Measurements from ENCODE around the gene FABP1. TPM values are rescaled to one million over a fixed set of nuclear protein-coding genes. Genes with fewer than 3 reads are reported as not detected.

FABP1 gene
- total RNA-seq, 2 donors from 2014 or later: not detected

DNA sequence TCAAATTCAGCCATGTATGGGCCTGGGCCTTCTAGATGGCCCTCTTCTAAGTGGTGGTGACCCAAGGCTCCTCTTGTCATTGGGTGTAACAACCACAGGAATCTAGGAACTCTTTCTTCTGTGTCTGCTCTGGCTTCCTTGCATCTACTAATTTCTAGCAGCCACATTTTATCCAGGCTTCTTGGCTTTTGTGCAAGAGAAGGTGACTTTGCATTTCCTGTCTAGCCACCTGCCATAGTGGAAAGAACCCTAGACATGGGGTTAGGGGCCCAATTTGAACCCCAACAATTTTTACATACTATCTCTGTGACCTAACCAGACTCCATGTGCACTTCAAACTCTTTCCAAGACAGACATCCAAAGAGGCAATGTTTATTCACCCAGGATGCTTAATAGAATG lies 35.1 kb downstream of the FABP1 start:
- DNase-seq: no peak
- Mint-ChIP-seq H3K4me3 (no peak overlapping the region), H3K27me3 (peaks cover 10% of the 10 kb centered on the region), H3K27ac (no peak overlapping the region), H3K4me1 (peaks cover 10% of the 10 kb centered on the region), H3K36me3 (ENCODE audit: low read depth) (no peaks in the 10 kb centered on the region)
- H3K9me3 ChIP-seq (ENCODE audit: control insufficient read depth, low read length, poor library complexity, severe bottlenecking): no peaks in the 10 kb centered on the region
- ATAC-seq: no peak

DNA sequence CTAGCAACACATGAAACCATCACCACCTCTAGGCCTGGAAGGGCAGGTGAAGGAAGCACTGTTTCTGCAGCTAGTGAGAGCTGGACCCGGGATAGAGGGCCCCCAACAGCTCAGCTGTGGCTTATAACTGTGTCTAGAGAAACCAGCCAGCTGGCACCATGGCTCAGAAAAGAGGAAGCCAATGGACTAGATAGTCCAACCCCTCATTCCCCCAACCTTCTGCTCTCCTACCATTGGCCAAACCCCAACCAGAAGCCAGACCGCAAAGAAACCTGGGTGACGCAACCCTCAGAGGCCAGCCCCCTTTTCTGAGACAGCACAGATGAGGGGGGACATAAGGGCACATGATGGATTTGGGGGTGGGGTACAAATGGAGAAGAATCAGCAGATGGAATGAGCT lies 35.9 kb downstream of the FABP1 start:
- peaks cover 14% of the 10 kb centered on the region for H3K27me3 Mint-ChIP-seq
- no peak for ATAC-seq

DNA sequence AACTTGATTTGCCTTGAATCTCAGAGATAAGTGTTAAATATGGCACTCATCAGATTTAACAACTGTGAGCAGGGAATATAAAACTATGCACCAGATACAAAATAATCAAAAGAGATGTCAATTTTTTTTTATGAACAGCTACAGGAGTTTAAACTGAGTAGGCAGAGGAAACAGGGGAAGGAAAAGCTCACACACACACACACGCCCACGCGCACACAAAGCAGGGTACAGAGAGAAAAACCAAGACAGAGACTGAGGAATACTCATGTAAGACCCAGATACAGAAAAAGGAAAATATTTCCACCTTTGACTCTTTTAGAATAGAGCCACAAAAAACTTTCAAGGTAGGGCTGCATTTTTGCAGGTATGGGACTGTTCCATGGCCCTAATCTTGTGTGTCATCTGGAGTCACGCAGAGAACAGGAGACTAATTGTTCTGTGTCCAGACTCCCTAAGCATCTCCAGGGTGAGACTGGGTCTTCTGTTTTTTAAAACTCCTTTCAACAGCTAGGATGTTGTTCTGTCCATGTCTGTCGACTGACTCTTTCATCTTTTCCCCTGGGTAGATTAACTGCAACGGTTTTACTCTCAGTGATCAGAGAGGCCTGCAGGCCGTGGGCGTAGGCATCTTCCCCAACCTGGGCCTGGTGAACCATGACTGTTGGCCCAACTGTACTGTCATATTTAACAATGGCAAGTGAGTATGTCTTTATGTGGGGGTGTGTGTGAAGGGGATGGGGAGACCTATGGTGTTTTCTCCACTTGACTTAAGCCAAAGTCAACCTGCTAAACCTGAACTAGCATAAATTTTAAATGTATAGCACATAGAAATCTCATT lies 37.2 kb downstream of the FABP1 start:
- ATAC-seq: no peak
- H3K27ac Mint-ChIP-seq: no peak overlapping the region
- DNase-seq: no peak

More for the DNA sequence above, 35.9 kb downstream of the FABP1 start:
- DNase-seq: no peak
- peaks cover 14% of the 10 kb centered on the region for H3K4me1 Mint-ChIP-seq
- no peak overlapping the region for H3K27ac Mint-ChIP-seq
- no peaks in the 10 kb centered on the region for H3K9me3 ChIP-seq (ENCODE audit: control insufficient read depth, low read length, poor library complexity, severe bottlenecking)
- H3K4me3 Mint-ChIP-seq: no peak overlapping the region
- H3K36me3 Mint-ChIP-seq (ENCODE audit: low read depth): no peaks in the 10 kb centered on the region

DNA sequence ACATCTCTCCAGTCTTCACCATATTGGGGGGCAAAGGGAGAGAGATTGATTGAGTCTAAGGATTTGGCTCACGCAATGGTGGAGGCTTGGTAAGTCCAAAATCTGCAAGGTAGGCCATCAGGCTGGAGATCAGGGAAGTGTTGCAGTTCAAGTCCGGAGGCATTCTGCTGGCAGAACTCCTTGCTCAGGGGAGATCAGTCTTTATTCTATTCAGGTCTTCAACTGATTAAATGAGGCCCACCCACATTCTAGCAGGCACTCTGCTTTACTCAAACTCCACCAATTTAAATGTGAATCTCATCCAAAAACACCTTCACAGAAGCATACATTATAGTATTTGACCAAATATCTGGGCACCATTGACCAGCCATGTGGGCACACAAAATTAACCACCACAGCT lies 38.9 kb downstream of the FABP1 start:
- Mint-ChIP-seq H3K27ac (no peak overlapping the region), H3K4me1 (peaks cover 17% of the 10 kb centered on the region), H3K27me3 (peaks cover 15% of the 10 kb centered on the region), H3K36me3 (ENCODE audit: low read depth) (no peaks in the 10 kb centered on the region), H3K4me3 (no peak overlapping the region)
- ATAC-seq: no peak
- H3K9me3 ChIP-seq (ENCODE audit: control insufficient read depth, low read length, poor library complexity, severe bottlenecking): no peaks in the 10 kb centered on the region
- no peak for DNase-seq

More for the DNA sequence above, 37.2 kb downstream of the FABP1 start:
- H3K9me3 ChIP-seq (ENCODE audit: control insufficient read depth, low read length, poor library complexity, severe bottlenecking): no peaks in the 10 kb centered on the region
- no peaks in the 10 kb centered on the region for H3K36me3 Mint-ChIP-seq (ENCODE audit: low read depth)
- H3K4me3 Mint-ChIP-seq: no peak overlapping the region
- peaks cover 10% of the 10 kb centered on the region for H3K27me3 Mint-ChIP-seq
- peaks cover 15% of the 10 kb centered on the region for H3K4me1 Mint-ChIP-seq

DNA sequence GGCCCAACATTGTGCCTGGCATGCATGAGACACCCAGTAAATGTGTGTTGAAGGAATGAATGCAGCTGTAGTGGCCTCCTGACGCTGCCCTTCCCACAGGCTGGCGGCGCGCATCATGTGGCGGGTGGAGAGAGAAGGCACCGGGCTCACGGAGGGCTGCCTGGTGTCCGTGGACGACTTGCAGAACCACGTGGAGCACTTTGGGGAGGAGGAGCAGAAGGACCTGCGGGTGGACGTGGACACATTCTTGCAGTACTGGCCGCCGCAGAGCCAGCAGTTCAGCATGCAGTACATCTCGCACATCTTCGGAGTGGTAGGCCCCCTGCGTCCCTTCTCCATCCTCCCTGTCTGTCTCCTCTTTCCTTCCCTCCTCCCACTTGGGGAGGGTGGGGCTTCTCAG lies 40.1 kb downstream of the FABP1 start:
- no peaks in the 10 kb centered on the region for H3K36me3 Mint-ChIP-seq (ENCODE audit: low read depth)
- DNase-seq: no peak
- peaks cover 24% of the 10 kb centered on the region for H3K27me3 Mint-ChIP-seq
- H3K27ac Mint-ChIP-seq: no peak overlapping the region
- peaks cover 17% of the 10 kb centered on the region for H3K4me1 Mint-ChIP-seq
- H3K4me3 Mint-ChIP-seq: no peak overlapping the region
- ATAC-seq: no peak
- no peaks in the 10 kb centered on the region for H3K9me3 ChIP-seq (ENCODE audit: control insufficient read depth, low read length, poor library complexity, severe bottlenecking)

DNA sequence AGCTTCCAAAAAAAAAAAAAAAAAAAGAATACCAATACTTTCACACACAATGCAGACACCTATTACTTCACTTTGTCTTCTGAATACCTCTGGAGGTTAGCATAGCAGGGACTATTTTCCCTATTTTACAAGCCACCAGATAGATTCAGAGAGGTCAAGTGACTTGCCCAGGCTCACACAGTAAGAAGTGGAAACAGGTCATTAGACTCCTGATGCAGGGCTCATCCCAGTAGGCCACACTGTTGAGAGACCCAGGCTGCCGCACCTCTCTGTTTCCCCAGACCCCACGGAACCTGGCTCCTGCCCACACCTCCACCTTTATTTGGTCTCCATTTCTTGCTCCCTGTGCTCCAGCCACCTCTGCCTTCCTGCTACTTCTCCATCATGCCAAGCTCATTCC lies 40.8 kb downstream of the FABP1 start:
- H3K36me3 Mint-ChIP-seq (ENCODE audit: low read depth): no peaks in the 10 kb centered on the region
- H3K4me1 Mint-ChIP-seq: peaks cover 17% of the 10 kb centered on the region
- peaks cover 24% of the 10 kb centered on the region for H3K27me3 Mint-ChIP-seq
- ATAC-seq (no peak), DNase-seq (no peak)
- no peaks in the 10 kb centered on the region for H3K9me3 ChIP-seq (ENCODE audit: control insufficient read depth, low read length, poor library complexity, severe bottlenecking)
- H3K4me3 Mint-ChIP-seq: no peak overlapping the region
- no peak overlapping the region for H3K27ac Mint-ChIP-seq

DNA sequence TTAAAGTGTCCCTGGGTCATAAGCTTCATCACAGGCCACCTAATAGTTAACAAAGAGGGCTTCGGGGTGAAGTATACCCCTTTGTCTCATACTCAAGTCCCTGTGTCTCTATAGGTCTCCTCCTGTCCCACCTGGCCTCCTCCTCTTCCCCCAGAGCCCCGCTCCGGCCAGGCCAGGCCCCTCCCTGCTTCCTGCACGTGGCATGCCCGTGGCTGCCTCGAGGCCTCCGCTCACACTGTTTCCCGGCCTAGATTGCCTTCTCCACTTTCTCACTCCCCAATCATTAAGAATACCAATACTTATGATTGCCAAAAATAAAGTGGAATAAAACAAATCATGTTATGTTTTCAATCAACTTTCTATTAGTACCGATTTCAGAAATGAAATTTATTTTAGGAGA lies 41.5 kb downstream of the FABP1 start:
- peaks cover 24% of the 10 kb centered on the region for H3K27me3 Mint-ChIP-seq
- H3K27ac Mint-ChIP-seq: no peak overlapping the region
- H3K9me3 ChIP-seq (ENCODE audit: control insufficient read depth, low read length, poor library complexity, severe bottlenecking): no peaks in the 10 kb centered on the region
- DNase-seq (no peak), ATAC-seq (no peak)
- H3K36me3 Mint-ChIP-seq (ENCODE audit: low read depth): no peaks in the 10 kb centered on the region
- H3K4me1 Mint-ChIP-seq: peaks cover 17% of the 10 kb centered on the region
- H3K4me3 Mint-ChIP-seq: no peak overlapping the region

DNA sequence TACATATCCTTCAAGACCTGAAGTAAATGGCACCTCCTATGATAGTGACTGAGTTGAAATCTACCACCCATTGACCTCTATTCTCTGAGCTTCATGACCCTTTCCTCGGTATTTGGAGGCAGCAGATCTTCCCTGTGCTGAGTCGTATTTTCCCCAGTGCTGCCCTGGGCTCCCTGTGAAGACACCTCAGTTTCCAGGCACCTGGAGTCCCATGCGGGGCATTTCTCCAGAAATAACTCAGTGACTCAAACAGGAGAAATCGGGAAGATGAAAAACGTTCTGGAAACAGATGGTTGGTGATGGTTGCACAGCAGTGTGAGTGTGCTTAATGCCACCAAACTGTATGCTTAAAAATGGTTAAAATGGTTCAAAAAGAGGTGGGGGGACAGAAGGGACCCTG lies 42.3 kb downstream of the FABP1 start:
- Mint-ChIP-seq H3K4me1 (peaks cover 11% of the 10 kb centered on the region), H3K27me3 (peaks cover 24% of the 10 kb centered on the region), H3K27ac (no peak overlapping the region), H3K4me3 (no peak overlapping the region), H3K36me3 (ENCODE audit: low read depth) (no peaks in the 10 kb centered on the region)
- no peak for DNase-seq
- no peak for ATAC-seq
- no peaks in the 10 kb centered on the region for H3K9me3 ChIP-seq (ENCODE audit: control insufficient read depth, low read length, poor library complexity, severe bottlenecking)

DNA sequence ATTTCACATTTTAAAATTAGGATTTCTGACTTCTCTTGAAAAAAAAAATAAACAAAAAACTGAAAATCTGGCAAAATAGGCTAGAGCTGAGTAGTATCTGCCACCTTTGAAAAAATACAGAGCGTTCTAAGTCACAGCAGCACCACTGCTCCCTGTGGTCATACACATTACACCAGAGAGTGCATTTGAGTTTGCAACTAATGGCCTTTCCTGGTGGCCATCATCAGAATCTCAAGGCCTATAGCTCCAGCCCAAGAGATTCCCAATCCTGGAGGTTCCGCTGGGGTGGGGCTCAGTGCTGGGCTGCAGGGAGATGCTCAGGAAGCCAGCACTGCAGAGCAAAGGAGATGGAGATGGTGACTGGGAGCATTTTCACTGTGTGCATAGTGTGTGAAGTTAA lies 42.8 kb downstream of the FABP1 start:
- H3K27me3 Mint-ChIP-seq: peaks cover 24% of the 10 kb centered on the region
- H3K9me3 ChIP-seq (ENCODE audit: control insufficient read depth, low read length, poor library complexity, severe bottlenecking): no peaks in the 10 kb centered on the region
- ATAC-seq (no peak), DNase-seq (no peak)
- H3K4me1 Mint-ChIP-seq: peaks cover 7% of the 10 kb centered on the region
- H3K36me3 Mint-ChIP-seq (ENCODE audit: low read depth): no peaks in the 10 kb centered on the region
- H3K4me3 Mint-ChIP-seq: no peak overlapping the region
- H3K27ac Mint-ChIP-seq: no peak overlapping the region

DNA sequence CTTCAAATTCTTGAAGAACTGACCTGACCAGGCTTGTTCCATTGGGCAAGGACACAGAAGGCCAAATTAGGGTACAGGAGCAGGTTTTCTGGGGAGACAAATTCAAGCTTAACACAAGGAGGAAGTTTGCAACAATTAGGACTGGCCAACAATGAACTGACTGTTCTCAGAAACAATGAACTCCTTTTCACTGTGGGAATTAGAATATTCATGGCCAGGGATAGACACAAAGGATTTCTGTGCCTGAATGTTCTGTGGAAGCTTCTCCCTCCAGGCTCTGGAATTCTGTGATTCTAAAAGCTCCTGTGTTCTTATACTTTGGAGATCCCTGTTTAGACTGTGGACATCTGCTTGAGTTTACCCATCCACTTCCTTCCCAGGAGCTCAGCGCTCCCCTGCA lies 45.1 kb downstream of the FABP1 start:
- no peak overlapping the region for H3K4me3 Mint-ChIP-seq
- H3K9me3 ChIP-seq (ENCODE audit: control insufficient read depth, low read length, poor library complexity, severe bottlenecking): no peaks in the 10 kb centered on the region
- DNase-seq (no peak), ATAC-seq (no peak)
- peaks cover 7% of the 10 kb centered on the region for H3K4me1 Mint-ChIP-seq
- H3K27ac Mint-ChIP-seq: no peak overlapping the region
- peaks cover 23% of the 10 kb centered on the region for H3K27me3 Mint-ChIP-seq
- no peaks in the 10 kb centered on the region for H3K36me3 Mint-ChIP-seq (ENCODE audit: low read depth)

DNA sequence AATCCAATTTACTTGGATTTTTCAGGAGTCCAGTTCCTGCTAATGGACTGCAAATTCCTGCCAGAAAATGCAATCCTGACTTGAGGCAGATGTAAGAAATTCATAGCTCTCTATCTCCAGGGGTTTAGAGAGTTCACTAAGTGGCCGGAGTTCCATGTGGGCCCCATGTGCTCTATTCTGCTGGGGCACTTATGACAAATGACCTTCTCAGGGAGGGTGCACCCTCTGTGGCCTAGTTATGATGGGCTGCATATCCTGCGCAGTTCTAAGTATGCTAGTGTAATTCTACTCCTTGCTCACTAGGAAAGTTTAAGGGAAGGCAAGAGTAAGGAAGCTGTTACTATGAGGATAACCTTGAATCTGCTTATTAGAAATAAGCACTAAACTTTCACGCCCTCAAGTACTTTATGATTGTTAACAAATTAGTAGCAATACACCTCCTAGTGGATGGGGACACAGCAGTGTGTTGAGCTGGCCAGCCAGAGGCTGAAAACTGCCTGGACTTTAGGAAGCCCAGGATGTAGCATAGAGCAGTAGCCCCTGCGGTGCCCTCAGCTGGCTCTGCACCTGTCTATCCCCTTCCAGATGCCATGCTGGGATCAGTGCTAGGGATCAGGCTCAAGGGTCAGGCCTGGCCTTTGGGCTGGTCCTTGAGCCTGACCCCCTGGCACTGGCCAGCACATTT lies 45.8 kb downstream of the FABP1 start:
- no peak overlapping the region for H3K27ac Mint-ChIP-seq
- no peaks in the 10 kb centered on the region for H3K9me3 ChIP-seq (ENCODE audit: control insufficient read depth, low read length, poor library complexity, severe bottlenecking)
- peaks cover 16% of the 10 kb centered on the region for H3K27me3 Mint-ChIP-seq
- no peak for DNase-seq
- no peak for ATAC-seq
- no peaks in the 10 kb centered on the region for H3K36me3 Mint-ChIP-seq (ENCODE audit: low read depth)
- H3K4me3 Mint-ChIP-seq: no peak overlapping the region
- H3K4me1 Mint-ChIP-seq: peaks cover 3% of the 10 kb centered on the region

DNA sequence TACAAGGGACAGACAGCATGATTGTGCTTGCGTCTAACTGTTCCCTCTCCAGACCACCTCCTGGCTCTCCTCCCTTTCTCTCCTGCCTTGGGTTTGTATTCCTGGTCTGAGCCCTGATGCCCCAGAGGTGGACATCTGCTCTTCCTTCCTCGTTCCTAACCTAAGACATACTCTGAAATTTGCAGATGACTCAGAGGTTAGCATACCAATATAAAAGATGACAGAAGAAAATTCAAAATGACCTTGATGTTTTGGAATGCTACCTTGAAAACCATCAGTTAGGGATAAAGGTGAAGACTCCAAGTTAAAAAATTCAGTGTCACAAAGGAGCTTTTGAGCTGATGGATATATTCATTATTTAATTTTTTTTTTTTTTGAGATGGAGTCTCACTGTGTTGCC lies 47.3 kb downstream of the FABP1 start:
- peaks cover 18% of the 10 kb centered on the region for H3K27me3 Mint-ChIP-seq
- no peaks in the 10 kb centered on the region for H3K9me3 ChIP-seq (ENCODE audit: control insufficient read depth, low read length, poor library complexity, severe bottlenecking)
- ATAC-seq (no peak), DNase-seq (no peak)
- no peak overlapping the region for H3K27ac Mint-ChIP-seq
- no peak overlapping the region for H3K4me3 Mint-ChIP-seq
- H3K4me1 Mint-ChIP-seq: peaks cover under 1% of the 10 kb centered on the region
- H3K36me3 Mint-ChIP-seq (ENCODE audit: low read depth): no peaks in the 10 kb centered on the region

DNA sequence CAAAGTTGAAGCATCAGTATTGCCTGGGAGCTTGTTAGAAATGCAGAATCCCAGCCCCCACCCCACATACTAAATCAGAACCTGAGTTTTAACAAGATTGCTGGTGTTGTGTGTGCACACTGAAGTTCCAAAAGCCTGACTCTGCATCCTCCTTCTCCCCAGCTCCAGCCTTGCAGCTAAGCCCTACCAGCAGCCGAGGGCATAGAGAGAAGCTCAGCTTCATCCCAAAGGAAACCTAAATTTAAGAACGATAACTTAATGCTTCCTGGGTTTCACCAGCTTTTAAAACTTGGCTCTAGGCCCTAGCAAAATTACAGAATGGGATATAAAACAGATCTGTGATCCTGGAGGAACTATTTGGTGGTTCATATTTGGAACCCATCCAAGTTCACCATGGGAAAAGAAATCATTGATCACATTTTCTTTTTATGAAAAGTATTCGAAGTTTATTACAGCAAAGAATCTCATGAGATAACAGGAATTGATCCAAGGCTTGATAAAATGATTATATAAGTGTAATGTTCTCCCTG lies 49.2 kb downstream of the FABP1 start:
- no peak for ATAC-seq
- H3K27me3 Mint-ChIP-seq: peaks cover 27% of the 10 kb centered on the region
- H3K36me3 Mint-ChIP-seq (ENCODE audit: low read depth): no peaks in the 10 kb centered on the region
- H3K4me3 Mint-ChIP-seq: no peak overlapping the region
- no peaks in the 10 kb centered on the region for H3K9me3 ChIP-seq (ENCODE audit: control insufficient read depth, low read length, poor library complexity, severe bottlenecking)
- DNase-seq: no peak
- no peak overlapping the region for H3K27ac Mint-ChIP-seq
- no peaks in the 10 kb centered on the region for H3K4me1 Mint-ChIP-seq

Measured in T-helper 17 cell (primary cell).